B cell (primary cell): ENCODE measurements around the gene SCMH1. TPM values are rescaled to one million over a fixed set of nuclear protein-coding genes. Genes with fewer than 3 reads are reported as not detected.

Experiments
- ATAC-seq: fragments of 200-7000 bp; cut with Tn5 transposase; one replicate; pipeline ENCODE4 v1.10.0; 2021; ENCODE audit warnings: low read depth, mild to moderate bottlenecking, moderate number of reproducible peaks, moderate library complexity
- CTCF ChIA-PET: fragments of 350-600 bp; sonication (Branson Sonifier 250); formaldehyde crosslinking; loops from one replicate; lab custom pipeline; 2021; ENCODE audit warnings: antibody characterized with exemption, inconsistent platforms; lab: Charles Lee
- POLR2A ChIA-PET: fragments of 350-600 bp; sonication (Branson Sonifier 250); formaldehyde crosslinking; loops from one replicate; lab custom pipeline; 2021; ENCODE audit warnings: antibody characterized with exemption; lab: Charles Lee
- DNase-seq: peaks from one replicate; pipeline ENCODE4 v3.0.0; 2013
- H2AFZ ChIP-seq: 2 replicates; pipeline ENCODE4 v1.6.1; 2012; ENCODE audit warnings: mild to moderate bottlenecking, low read depth, low read length; ENCODE audit not compliant: insufficient read depth, poor library complexity, severe bottlenecking
- H3K27ac ChIP-seq, 2 donors: 1 replicate in 1 of 2; 2 replicates in 1 of 2; pipeline ENCODE4 v1.5.1; 2012 to 2013; ENCODE audit warnings: low read length in 2 of 2, mild to moderate bottlenecking in 2 of 2, moderate library complexity in 1 of 2
- H3K27me3 ChIP-seq, 4 experiments: fragments of 200-600 bp in 1 of 4; sonication (generic) in 1 of 4; replicated peaks in 1 of 4; 1 replicate in 2 of 4; 2 replicates in 2 of 4; pipeline versions ENCODE4 v1.6.1 to v1.7.0; 2013 to 2016; ENCODE audit warnings: low read length in 3 of 4, mild to moderate bottlenecking in 2 of 4, mixed read lengths in 1 of 4, moderate library complexity in 1 of 4; ENCODE audit not compliant: insufficient read depth in 4 of 4, control insufficient read depth in 3 of 4; ENCODE audit errors: control extremely low read depth in 1 of 4
- H3K36me3 ChIP-seq, 2 experiments: replicated peaks in 1 of 2; 1 replicate in 1 of 2; 2 replicates in 1 of 2; pipeline versions ENCODE4 v1.6.1 to v1.7.1; 2013; ENCODE audit warnings: low read length in 1 of 2; ENCODE audit not compliant: insufficient read depth in 2 of 2, control insufficient read depth in 1 of 2; ENCODE audit errors: control extremely low read depth in 1 of 2, extremely low read depth in 1 of 2
- H3K4me1 ChIP-seq, 2 donors: fragments of 200-600 bp in 1 of 2; sonication (generic) in 1 of 2; 1 replicate in 1 of 2; 2 replicates in 1 of 2; pipeline versions ENCODE4 v1.5.1 to v1.6.1; 2013 to 2017; ENCODE audit warnings: low read length in 2 of 2; ENCODE audit not compliant: control insufficient read depth in 2 of 2, insufficient read depth in 2 of 2
- H3K4me2 ChIP-seq: replicated peaks from 2 replicates; pipeline ENCODE3; 2012; ENCODE audit warnings: mild to moderate bottlenecking, low read depth, low read length; ENCODE audit not compliant: poor library complexity, severe bottlenecking
- H3K4me3 ChIP-seq, 5 experiments: fragments of 200-600 bp in 1 of 5; sonication (generic) in 1 of 5; 1 replicate in 3 of 5; 2 replicates in 2 of 5; pipeline versions ENCODE4 v1.5.1 to v1.7.0; 2011 to 2016; ENCODE audit warnings: low read length in 4 of 5, mild to moderate bottlenecking in 4 of 5, low read depth in 2 of 5, control low read depth in 1 of 5, moderate library complexity in 1 of 5; ENCODE audit not compliant: insufficient read depth in 1 of 5; ENCODE audit errors: control extremely low read depth in 1 of 5, extremely low read depth in 1 of 5
- H3K79me2 ChIP-seq: fragments of 200-600 bp; sonication (generic); one replicate; pipeline ENCODE4 v1.6.0; 2016; ENCODE audit warnings: low read length; ENCODE audit not compliant: control insufficient read depth, insufficient read depth
- H3K9ac ChIP-seq: fragments of 200-600 bp; sonication (generic); 2 replicates; pipeline ENCODE4 v1.6.1; 2017; ENCODE audit warnings: mild to moderate bottlenecking, low read length, moderate library complexity
- H3K9me3 ChIP-seq, 3 donors: one replicate each; pipeline versions ENCODE4 v1.6.1 to v1.7.1; 2013; ENCODE audit warnings: low read length in 2 of 3; ENCODE audit not compliant: control insufficient read depth in 2 of 3, insufficient read depth in 1 of 3; ENCODE audit errors: control extremely low read depth in 1 of 3
- H4K20me1 ChIP-seq: 2 replicates; pipeline ENCODE4 v1.6.0; 2012; ENCODE audit warnings: mild to moderate bottlenecking, low read length; ENCODE audit not compliant: insufficient read depth, control insufficient read depth, poor library complexity, severe bottlenecking
- H3K27ac Mint-ChIP-seq: one replicate; pipeline ENCODE4 v1.8.0; 2021; ENCODE audit warnings: mixed read lengths
- H3K27me3 Mint-ChIP-seq: one replicate; pipeline ENCODE4 v1.8.0; 2021; ENCODE audit warnings: mixed read lengths
- H3K4me1 Mint-ChIP-seq: one replicate; pipeline ENCODE4 v1.8.0; 2021; ENCODE audit warnings: mixed read lengths
- H3K4me3 Mint-ChIP-seq: one replicate; pipeline ENCODE4 v1.8.0; 2021; ENCODE audit warnings: mixed read lengths
- H3K9me3 Mint-ChIP-seq: one replicate; pipeline ENCODE4 v1.8.0; 2022; ENCODE audit warnings: mixed read lengths; ENCODE audit not compliant: insufficient read depth
- CTCF ChIP-seq: fragments of 200-600 bp; IDR thresholded peaks from one replicate; pipeline ENCODE4 v1.8.0; 2022; ENCODE audit warnings: antibody characterized with exemption, mild to moderate bottlenecking
- EZH2 ChIP-seq: IDR thresholded peaks from 2 replicates; pipeline ENCODE4 v1.6.1; 2012; ENCODE audit warnings: borderline replicate concordance, low read depth, mild to moderate bottlenecking, moderate library complexity, low read length; ENCODE audit not compliant: insufficient read depth, poor library complexity, severe bottlenecking
- WGBS: methylation state at CpG from one replicate; pipeline ENCODE4 v1.1.5; 2013; ENCODE audit warnings: missing lambda C conversion rate; ENCODE audit not compliant: insufficient coverage; 5-methylcytosine and 5-hydroxymethylcytosine counted together
- intact Hi-C: fragments of 100-400 bp; cut with micrococcal nuclease; formaldehyde crosslinking; loops from one replicate; pipeline ENCODE4 v1.10.0; 2022
- polyA plus RNA-seq: library from polyadenylated mRNA; depleted of rRNA; stranded (reverse); fragments of >200 nt; gene quantifications from 2 replicates; pipeline ENCODE4 v1.2.3, GENCODE V29; 2012
- total RNA-seq, 2 donors: library from RNA; stranded (reverse); fragments of 120-200 nt in 1 of 2; gene quantifications; 1 replicate in 1 of 2; 2 replicates in 1 of 2; pipeline versions ENCODE4 v1.2.3 to v1.2.4, GENCODE V29; 2013 to 2022

SCMH1 gene
- total and polyA plus RNA-seq, 2 donors (not counting 1 experiment from before 2014, with no cell fraction given) = 29.4 to 33.3 TPM

- Histone ChIP-seq H3K4me1 (peaks cover 16 to 24% of the 10 kb centered on the region in 2 donors), H3K4me2 (no peak within 1 kb of the TSS), H3K36me3 (peaks cover 0 to 1% of the 10 kb centered on the region in 2 experiments), H3K9me3 (peaks cover 0 to 11% (median 0%) of the 10 kb centered on the region in 3 donors), H3K4me3 (no peak within 1 kb of the TSS), H3K9ac (no peak within 1 kb of the TSS), H4K20me1 (no peaks in the 10 kb centered on the region), H2AFZ (no peak within 1 kb of the TSS), H3K27me3 (no peaks in the 10 kb centered on the region), H3K79me2 (no peaks in the 10 kb centered on the region), H3K27ac (no peak within 1 kb of the TSS)
- intact Hi-C loops = no loop called here
- POLR2A ChIA-PET = no interaction called here
- peaks cover 27% of the 10 kb centered on the region for H3K4me1 Mint-ChIP-seq
- H3K27ac Mint-ChIP-seq = no peak within 1 kb of the TSS
- no peak for TF ChIP-seq EZH2
- no peak for TF ChIP-seq CTCF
- no peak within 1 kb of the TSS for H3K4me3 Mint-ChIP-seq
- H3K9me3 Mint-ChIP-seq = no peaks in the 10 kb centered on the region
- H3K27me3 Mint-ChIP-seq = no peaks in the 10 kb centered on the region
- CTCF ChIA-PET = no interaction called here
- WGBS = 79% methylated on average over 12 of the region's 12 CpGs
- no peak for ATAC-seq
- DNase-seq = no peak
Observed at GRCh38 chr1:41021526-41022308, 220.4 kb downstream of the SCMH1 start, which contains the start of gene SLFNL1. SLFNL1 (minus strand) TSS chr1:41021725; CDS start chr1:41020660, 1,065 bp downstream.

GRCh38 chr1:41020654-41021053 is 221.5 kb downstream of the SCMH1 start:
- Mint-ChIP-seq H3K27ac (no peak overlapping the region), H3K9me3 (no peaks in the 10 kb centered on the region), H3K27me3 (no peaks in the 10 kb centered on the region), H3K4me3 (no peak overlapping the region), H3K4me1 (peaks cover 24% of the 10 kb centered on the region)
- TF ChIP-seq EZH2 (no peak), CTCF (no peak)
- Histone ChIP-seq H3K27ac (no peak overlapping the region), H3K27me3 (no peaks in the 10 kb centered on the region), H3K4me3 (no peak overlapping the region), H3K4me1 (peaks cover 7 to 17% of the 10 kb centered on the region in 2 donors), H3K4me2 (no peak overlapping the region), H3K36me3 (no peaks in the 10 kb centered on the region), H3K9me3 (peaks cover 0 to 11% (median 0%) of the 10 kb centered on the region in 3 donors), H4K20me1 (no peaks in the 10 kb centered on the region), H3K9ac (no peak overlapping the region), H2AFZ (no peak overlapping the region), H3K79me2 (no peaks in the 10 kb centered on the region)
- 75% methylated on average over 3 of the region's 3 CpGs for WGBS
- ChIA-PET POLR2A (no interaction called here), CTCF (no interaction called here)
- intact Hi-C loops = no loop called here
- no peak for DNase-seq
- no peak for ATAC-seq
